Stimulated activated CD4-positive, alpha-beta T cell treated with anti-CD3 and anti-CD28 coated beads, TNF-alpha, amount 100 ng/mL, for 1 hour (primary cell): ENCODE data around the gene SLC24A4.

Experiments
- DNase-seq, 3 donors: peaks; one replicate each; pipeline ENCODE4 v3.0.0-alpha.2; 2020; ENCODE audit warnings: low read depth in 3 of 3, low spot score in 1 of 3

SLC24A4 gene

GRCh38 chr14:92315050-92315805 is 7.7 kb upstream of the SLC24A4 start:
- no peak for DNase-seq

GRCh38 chr14:92316176-92316575 is 6.8 kb upstream of the SLC24A4 start:
- DNase-seq: no peak

GRCh38 chr14:92316937-92317336 is 6.0 kb upstream of the SLC24A4 start:
- DNase-seq: no peak

- DNase-seq: no peak
These were observed 5.5 kb upstream of the SLC24A4 start for GRCh38 chr14:92317511-92317910.

- no peak for DNase-seq
These were observed 1.3 kb upstream of the SLC24A4 start for GRCh38 chr14:92321701-92322100.

- no peak for DNase-seq
These were observed 449 bp upstream of the SLC24A4 start for GRCh38 chr14:92322516-92322915.

- DNase-seq: no peak
These were observed 1.2 kb downstream of the SLC24A4 start for GRCh38 chr14:92323916-92324818.

- no peak for DNase-seq
These were observed 2.9 kb downstream of the SLC24A4 start for GRCh38 chr14:92325835-92326234.

GRCh38 chr14:92328664-92329255 is 5.8 kb downstream of the SLC24A4 start:
- DNase-seq: no peak

GRCh38 chr14:92334050-92334449 is 11.1 kb downstream of the SLC24A4 start:
- no peak for DNase-seq

- DNase-seq: no peak
These were observed 13.4 kb downstream of the SLC24A4 start for GRCh38 chr14:92336363-92336762.

- DNase-seq: no peak
These were observed 16.5 kb downstream of the SLC24A4 start for GRCh38 chr14:92339426-92339825.

- no peak for DNase-seq
These were observed 17.1 kb downstream of the SLC24A4 start for GRCh38 chr14:92340071-92340470.

GRCh38 chr14:92340931-92341330 is 18.0 kb downstream of the SLC24A4 start:
- DNase-seq: no peak

- no peak for DNase-seq
These were observed 18.8 kb downstream of the SLC24A4 start for GRCh38 chr14:92341791-92342190.

GRCh38 chr14:92348154-92348553 is 25.2 kb downstream of the SLC24A4 start:
- no peak for DNase-seq

GRCh38 chr14:92351750-92352149 is 28.8 kb downstream of the SLC24A4 start:
- no peak for DNase-seq

GRCh38 chr14:92352158-92352985 is 29.4 kb downstream of the SLC24A4 start:
- no peak for DNase-seq

- DNase-seq: no peak
These were observed 30.5 kb downstream of the SLC24A4 start for GRCh38 chr14:92353447-92353846.

GRCh38 chr14:92356677-92357076 is 33.7 kb downstream of the SLC24A4 start:
- no peak for DNase-seq
